Choroid plexus epithelial cell (primary cell): Measurements from ENCODE around the gene CEACAM1.
"Not testable (repeated sequence)": the region's sequence is repeated elsewhere in the genome, so short reads cannot be mapped to it uniquely, and the experiment has no call there.

Experiments used
- DNase-seq: peaks from one replicate; pipeline ENCODE4 v3.0.0-alpha.2; 2010; ENCODE audit warnings: low read depth
- H3K4me3 ChIP-seq: 2 replicates; pipeline ENCODE4 v1.5.1; 2011; ENCODE audit warnings: low read depth, mild to moderate bottlenecking, control low read depth, low read length, moderate library complexity
- TF ChIP-seq, protein P1 (sequence below): conservative IDR thresholded peaks from 2 replicates; pipeline ENCODE4 v1.5.1; 2011; ENCODE audit warnings: low read depth, mild to moderate bottlenecking, control low read depth, inconsistent platforms, low read length, moderate library complexity

Gene CEACAM1

DNA sequence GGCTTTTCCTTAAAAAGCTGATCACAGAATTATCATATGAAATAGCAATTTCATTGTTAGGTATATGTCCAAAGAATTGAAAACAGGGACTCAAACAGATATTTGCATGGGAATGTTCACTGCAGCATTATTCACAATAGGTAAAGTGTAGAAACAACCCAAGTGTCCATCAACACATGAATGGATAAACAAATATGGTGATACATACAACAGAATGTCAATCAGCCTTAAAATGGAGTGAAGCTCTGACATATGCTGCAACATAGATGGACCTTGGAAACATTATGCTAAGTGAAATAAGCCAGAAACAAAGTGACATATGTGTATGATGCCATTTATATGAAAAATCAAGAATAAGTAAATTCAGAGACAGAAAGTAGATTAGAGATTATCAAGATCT lies 6.1 kb upstream of the CEACAM1 start:
- TF ChIP-seq, protein P1, sequence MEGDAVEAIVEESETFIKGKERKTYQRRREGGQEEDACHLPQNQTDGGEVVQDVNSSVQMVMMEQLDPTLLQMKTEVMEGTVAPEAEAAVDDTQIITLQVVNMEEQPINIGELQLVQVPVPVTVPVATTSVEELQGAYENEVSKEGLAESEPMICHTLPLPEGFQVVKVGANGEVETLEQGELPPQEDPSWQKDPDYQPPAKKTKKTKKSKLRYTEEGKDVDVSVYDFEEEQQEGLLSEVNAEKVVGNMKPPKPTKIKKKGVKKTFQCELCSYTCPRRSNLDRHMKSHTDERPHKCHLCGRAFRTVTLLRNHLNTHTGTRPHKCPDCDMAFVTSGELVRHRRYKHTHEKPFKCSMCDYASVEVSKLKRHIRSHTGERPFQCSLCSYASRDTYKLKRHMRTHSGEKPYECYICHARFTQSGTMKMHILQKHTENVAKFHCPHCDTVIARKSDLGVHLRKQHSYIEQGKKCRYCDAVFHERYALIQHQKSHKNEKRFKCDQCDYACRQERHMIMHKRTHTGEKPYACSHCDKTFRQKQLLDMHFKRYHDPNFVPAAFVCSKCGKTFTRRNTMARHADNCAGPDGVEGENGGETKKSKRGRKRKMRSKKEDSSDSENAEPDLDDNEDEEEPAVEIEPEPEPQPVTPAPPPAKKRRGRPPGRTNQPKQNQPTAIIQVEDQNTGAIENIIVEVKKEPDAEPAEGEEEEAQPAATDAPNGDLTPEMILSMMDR: no peak
- H3K4me3 ChIP-seq: no peak overlapping the region
- DNase-seq: no peak

DNA sequence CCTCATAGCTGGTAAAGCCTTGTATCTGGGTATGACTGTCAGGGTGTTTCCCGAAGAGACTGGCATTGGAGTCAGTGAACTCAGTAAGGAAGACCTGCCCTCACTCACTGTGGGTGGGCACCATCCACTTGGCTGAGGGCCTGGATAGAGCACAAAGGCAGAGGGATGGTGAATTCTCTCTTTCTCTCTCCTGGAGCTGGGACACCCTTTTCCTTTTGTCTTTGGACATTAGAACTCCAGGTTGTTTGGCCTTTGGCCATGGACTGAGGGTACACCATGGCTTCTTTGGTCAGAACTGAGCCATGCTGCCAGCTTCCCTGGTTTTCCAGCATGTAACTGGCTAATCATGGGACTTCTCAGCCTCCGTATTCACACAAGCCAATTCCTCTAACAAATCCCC lies 4.6 kb upstream of the CEACAM1 start:
- TF ChIP-seq, protein P1: no peak
- no peak for DNase-seq
- no peak overlapping the region for H3K4me3 ChIP-seq

DNA sequence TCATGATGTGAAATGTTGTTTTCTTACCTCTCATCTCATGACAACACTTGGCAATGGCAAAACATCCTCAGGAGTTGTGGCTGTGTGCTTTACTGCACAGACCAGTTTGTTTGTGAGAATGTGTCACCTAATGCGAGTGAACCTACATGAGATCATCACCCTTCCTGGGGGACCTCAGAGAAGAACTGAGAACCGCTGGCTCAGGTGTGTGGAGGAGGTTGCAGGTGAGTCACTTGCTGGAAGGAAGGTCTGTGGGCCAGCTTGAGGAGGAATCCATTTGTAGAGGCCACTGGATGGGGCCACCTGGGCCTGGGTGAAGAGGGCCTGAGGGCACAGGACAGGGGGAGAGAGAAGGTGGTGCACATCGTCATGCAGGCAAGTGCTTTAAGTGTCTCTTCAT lies 3.0 kb upstream of the CEACAM1 start:
- TF ChIP-seq, protein P1: no peak
- H3K4me3 ChIP-seq: no peak overlapping the region
- DNase-seq: no peak

DNA sequence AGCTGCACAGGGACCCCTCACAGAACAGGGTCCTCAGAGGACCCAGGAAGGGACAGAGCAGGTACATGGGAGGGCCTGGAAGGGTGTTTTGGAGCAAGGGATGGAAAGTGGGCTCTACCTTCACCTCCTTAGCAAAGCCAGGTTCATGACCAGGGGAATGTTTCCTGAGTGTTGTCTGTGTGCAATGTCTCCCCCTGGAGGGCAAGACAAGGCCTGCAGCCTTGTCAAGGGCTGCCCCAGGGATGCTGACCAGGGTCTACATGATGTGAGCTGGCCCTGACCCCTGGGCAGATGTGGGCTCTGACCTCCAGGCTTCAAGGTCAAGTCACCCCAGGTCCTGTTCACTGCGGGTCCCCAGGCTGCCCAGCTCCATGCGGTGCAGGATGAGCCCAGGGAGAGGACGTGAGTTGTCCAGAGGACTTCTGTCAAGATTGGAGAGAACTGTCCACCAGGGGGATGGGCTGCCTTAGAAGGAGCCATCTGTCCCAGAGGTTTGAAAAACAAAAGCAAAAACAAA lies 1.0 kb upstream of the CEACAM1 start:
- no peak overlapping the region for H3K4me3 ChIP-seq
- TF ChIP-seq, protein P1: peak; percentile 96
- DNase-seq: peak; percentile 64

DNA sequence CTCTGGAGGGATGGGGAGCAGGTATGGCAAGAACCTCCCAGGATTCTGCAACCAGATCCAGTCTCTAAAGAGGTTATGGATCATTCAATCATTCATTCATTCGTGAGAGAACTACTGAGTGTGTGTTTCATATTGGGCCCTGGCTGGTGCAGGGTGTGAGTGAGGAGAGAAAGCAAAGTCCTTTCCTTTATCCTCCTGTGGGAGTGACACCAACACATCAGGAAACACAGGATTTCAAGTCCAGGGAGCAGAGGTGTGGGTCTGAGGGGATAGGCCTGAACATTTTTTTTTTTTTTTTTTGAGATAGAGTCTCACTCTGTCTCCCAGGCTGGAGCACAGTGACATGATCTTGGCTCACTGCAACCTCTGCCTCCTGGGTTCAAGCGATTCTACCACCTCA lies 3.3 kb downstream of the CEACAM1 start:
- H3K4me3 ChIP-seq: no peak overlapping the region
- TF ChIP-seq, protein P1: no peak
- no peak for DNase-seq

DNA sequence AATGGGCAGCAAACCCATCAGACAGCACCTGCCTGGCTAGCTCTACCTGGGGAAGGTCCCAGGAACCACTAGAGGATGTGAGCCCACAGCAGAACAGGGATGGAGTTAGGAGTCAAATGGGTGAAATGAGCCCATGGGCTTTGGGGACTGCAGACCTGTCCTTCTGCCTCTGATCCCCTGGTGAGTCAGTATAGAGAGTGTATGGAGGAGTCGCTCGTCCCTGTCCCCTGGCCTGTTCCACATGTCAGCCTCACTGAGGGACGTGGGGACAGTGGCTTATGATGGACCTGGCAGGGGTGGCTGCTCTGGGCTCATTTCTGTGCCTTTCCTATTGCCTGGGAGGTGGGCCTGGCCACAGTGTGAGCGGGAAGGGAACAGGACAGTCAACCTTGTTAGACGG lies 4.0 kb downstream of the CEACAM1 start:
- H3K4me3 ChIP-seq: no peak overlapping the region
- TF ChIP-seq, protein P1: no peak
- DNase-seq: no peak

DNA sequence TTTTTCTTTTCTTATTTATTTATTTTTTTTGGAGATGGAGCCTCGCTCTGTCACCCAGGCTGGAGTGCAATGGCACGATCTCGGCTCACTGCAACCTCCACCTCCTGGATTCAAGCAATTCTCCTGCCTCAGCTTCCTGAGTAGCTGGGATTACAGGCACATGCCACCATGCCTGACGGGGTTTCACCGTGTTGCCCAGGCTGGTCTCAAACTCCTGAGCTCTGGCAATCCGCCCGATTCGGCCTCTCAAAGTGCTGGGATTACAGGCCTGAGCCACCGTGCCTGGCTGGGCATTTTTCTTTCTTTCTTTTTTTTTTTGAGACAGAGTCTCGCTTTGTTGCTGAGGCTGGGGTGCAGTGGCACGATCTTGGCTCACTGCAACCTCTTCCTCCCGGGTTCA lies 6.0 kb downstream of the CEACAM1 start:
- not testable (repeated sequence) for DNase-seq, H3K4me3 ChIP-seq
